Stimulated activated CD4-positive, alpha-beta T cell treated with anti-CD3 and anti-CD28 coated beads, Interleukin-15, amount 100 ng/mL, for 1 hour (primary cell): ENCODE results near the gene SULT1A2.
"Not testable (repeated sequence)": the region's sequence is repeated elsewhere in the genome, so short reads cannot be mapped to it uniquely, and the experiment has no call there.

Experiments
- DNase-seq, 2 donors: peaks; one replicate each; pipeline ENCODE4 v3.0.0-alpha.2; 2020; ENCODE audit warnings: low read depth in 1 of 2, low spot score in 1 of 2

Gene SULT1A2

DNA sequence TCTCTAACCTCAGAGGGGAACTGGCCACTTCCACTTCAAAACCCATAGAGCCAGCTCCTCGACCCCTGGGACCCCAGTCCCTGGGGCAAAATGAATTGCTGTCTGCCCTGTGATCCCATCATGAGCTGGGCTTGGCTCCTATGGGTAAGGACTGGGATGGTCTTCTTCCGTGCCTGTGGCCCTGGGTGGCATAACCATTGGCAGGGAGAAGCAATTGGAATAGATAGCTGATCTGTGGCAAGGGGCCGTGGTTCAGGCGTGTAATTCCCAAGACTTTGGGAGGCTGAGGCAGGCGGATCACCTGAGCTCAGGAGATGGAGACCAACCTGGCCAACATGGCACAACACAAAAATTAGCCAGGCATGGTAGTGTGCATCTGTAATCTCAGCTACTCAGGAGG is 4.3 kb downstream of the SULT1A2 start:
- DNase-seq, result no peak

DNA sequence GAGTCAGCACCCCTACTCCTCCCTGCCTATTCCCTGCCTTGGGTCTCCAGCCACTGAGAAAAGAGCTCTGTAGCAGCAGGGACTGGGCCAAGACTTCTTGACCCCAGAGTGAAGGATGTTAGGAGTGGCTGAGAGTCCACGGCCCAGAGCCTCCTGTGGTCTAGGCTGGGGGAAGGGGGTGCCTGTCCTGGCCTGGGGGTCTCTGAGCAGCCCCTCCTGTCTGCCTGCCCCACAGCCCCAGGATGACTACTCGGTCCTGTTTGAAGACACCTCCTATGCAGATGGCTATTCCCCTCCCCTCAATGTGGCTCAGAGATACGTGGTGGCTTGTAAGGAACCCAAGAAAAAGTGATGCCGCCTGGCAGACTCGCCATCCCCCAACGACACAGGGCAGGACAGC is 5.5 kb downstream of the SULT1A2 start:
- no peak for DNase-seq

DNA sequence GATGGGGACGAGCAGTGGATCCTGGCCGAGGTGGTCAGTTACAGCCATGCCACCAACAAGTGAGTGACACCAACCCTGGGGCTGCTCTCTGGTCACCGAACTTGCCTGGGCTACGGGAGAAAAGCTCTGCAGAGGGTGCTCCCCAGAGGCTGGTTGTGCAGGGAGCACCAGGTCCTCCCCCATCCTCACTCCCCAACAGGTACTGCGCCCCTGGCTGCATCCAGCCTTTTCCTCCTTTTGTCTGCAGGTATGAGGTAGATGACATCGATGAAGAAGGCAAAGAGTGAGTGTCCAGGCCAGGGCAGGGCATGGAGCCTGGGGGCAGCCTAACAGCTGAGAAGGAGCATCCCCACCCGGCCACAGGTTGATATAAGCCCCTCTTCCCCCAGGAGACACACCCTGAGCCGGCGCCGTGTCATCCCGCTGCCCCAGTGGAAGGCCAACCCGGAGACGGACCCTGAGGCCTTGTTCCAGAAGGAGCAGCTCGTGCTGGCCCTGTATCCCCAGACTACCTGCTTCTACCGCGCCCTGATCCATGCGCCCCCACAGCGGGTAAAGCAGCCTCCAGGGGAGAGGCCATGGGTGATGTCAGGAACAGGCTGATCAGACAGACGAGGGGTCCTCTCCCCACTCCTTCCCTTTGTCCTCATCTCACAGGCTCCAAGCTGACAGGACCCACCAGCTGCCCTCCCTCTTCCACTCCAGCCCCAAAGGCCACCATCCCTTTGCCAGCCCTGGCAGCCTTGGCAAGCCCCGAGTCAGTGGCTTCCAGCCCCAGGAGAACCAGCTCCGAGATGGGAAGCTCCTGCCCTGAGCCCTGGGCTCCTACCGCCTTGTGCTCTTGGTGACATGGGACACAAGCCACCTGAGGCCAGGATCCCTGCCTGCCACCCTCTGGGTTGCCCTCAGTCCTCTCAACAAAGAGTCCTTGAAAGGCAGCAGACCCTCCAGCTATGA is 6.2 kb downstream of the SULT1A2 start:
- no peak for DNase-seq

DNA sequence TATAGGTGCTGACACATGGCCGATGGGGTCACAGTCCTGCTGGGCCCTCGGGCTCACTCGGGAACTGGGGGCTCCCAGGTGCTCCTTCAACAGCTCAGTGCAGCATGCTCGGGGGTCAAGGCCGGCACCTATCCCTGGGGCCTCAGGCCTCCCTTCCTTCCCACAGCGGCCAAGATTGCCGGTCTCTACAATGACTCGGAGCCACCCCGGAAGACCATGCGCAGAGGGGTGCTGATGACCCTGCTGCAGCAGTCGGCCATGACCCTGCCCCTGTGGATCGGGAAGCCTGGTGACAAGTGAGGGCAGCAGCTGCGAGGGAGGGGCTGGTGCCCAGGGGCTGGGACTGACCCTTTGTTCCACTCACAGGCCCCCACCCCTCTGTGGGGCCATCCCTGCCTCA is 6.9 kb downstream of the SULT1A2 start:
- no peak for DNase-seq

DNA sequence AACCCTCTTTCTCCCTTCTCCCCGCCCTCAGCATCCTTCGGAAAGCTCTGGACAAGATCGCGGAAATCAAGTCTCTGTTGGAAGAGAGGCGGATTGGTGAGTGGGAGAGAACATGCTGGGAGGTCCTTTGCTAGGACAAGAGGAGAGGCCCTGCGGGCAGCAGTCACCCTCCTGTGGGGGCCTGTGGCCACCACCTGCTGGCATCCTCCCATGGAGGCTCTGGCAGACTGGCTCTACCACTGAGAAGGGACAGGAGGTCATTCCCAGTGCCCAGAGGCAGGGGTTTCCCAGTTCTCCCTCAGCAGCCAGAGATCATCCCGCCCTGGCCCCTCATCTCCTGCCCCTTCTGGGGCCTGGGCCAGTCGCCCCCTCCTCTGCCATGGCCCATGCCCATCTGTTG is 7.8 kb downstream of the SULT1A2 start:
- no peak for DNase-seq

DNA sequence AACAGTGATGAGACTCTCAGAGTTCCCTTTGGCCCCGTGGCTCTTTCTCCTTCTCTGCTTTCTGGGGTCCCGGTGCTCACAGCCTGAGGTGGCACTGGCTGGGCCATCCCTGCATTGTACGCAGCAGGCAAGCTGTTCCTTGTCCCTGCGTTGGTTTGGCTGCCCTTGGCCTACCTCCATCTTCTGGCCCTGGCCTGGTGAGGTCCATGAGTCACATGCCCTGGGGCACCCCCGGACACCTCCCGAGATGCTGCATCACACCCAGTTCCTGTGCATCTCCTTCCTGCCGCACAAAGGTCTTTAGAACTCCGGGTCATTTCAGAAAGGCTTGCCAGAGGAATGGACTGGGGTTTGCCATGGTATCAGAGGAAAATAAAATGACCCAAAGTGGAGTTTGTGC is 9.5 kb downstream of the SULT1A2 start:
- DNase-seq, result no peak

DNA sequence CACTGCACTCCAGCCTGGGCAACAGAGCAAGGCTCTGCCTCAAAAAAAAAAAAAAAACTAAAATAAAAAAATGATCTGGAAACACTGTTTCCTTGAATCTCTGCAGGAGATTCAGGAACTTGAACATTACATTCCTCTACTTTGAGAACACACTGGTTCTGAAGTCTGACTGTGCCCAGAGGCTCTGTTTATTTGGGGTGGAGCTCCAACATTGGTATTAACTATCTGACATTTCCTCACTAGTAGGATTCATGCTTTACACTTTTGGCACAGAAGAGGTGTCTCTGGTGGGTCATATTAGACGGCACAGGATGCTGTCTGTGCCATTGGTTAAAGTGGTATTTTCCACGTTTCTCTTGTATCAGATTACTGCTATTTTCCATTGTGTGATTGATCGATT is 10.4 kb downstream of the SULT1A2 start:
- no peak for DNase-seq

DNA sequence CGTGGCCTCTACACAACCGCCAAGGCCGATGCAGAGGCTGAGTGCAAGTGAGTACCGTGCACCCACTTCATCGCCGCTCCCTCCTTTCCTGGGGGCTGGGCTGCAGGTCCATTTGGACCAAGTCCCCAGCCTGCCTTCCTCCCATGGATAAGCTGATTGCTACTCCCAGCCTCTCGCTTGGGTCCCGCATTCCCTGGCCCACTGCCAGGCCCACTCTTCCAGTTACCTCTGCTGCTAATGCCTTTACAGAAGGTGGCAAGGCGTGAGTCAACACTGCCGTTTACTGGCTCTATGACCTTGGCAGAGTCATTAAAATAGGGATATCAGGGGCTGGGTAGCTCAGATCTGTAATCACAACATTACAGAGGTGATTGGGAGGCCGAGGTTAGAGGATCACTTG is 11.2 kb downstream of the SULT1A2 start:
- DNase-seq, result no peak

DNA sequence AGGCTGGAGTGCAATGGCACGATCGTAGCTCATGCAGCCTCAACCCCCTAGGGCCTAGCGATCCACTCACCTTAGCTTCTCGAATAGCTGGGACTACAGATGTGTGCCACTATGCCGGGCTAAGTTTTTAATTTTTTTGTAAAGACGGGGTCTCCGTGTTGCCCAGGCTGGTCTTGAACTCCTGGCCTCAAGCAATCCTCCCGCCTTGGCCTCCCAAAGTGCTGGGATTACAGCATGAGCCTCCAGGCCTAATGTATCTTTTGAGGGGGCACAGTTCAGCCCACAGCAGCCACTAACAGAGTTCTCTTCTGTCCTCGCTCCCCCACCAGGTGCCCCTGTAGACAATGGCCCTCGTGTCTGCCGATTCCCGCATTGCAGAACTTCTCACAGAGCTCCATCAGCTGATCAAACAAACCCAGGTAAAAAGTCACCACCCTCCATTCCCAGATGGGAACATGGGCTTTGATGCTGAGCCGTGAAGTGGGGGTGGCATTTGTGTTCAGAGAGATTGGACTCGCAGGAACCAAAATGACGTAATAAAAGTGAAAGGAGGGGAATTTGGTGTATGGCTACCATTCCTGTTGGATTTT is 16.0 kb downstream of the SULT1A2 start:
- no peak for DNase-seq

DNA sequence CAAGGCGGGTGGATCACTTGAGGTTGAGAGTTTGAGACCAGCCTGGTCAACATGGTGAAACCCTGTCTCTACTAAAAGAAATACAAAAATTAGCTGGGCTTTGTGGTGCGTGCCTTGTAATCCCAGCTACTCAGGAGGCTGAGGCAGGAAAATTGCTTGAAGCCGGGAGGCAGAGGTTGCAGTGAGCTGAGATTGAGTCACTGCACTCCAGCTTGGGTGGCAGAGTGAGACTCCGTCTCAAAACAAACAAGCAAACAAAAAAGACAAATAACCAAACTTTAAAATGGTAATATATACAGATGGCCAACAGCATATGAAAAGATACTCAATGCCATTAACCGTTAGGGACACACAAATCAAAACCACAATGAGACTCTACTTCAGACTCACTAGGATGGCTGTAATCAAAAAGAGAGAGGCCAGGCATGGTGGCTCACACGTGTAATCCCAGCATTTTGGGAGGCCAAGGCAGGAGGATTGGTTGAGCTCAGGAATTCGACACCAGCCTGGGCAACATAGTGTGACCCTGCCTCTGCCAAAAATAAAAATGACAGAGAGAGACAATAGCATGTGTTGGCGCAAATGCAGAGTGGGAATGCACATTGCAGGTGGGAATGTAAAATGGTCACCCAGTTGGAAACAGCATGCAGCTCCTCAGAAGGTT is 21.3 kb downstream of the SULT1A2 start:
- no peak for DNase-seq

DNA sequence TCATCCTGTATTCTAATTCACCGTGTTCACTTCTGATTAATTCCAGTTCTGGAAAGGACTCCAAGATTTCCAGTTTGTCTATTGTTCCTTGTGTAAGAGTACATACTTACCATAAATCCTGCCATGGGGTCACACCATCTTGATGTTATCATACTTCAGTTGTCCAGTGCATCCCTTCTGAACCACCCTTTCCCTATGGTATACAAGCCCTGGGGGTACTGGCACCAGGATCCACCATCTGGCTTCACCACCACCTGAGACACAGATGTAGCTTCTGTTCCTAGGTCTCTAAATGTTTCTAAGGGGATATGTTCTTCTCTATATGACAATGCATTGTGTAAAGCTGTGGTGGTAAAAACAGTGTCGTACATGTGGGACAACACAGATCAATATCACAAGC is 21.9 kb downstream of the SULT1A2 start:
- no peak for DNase-seq

DNA sequence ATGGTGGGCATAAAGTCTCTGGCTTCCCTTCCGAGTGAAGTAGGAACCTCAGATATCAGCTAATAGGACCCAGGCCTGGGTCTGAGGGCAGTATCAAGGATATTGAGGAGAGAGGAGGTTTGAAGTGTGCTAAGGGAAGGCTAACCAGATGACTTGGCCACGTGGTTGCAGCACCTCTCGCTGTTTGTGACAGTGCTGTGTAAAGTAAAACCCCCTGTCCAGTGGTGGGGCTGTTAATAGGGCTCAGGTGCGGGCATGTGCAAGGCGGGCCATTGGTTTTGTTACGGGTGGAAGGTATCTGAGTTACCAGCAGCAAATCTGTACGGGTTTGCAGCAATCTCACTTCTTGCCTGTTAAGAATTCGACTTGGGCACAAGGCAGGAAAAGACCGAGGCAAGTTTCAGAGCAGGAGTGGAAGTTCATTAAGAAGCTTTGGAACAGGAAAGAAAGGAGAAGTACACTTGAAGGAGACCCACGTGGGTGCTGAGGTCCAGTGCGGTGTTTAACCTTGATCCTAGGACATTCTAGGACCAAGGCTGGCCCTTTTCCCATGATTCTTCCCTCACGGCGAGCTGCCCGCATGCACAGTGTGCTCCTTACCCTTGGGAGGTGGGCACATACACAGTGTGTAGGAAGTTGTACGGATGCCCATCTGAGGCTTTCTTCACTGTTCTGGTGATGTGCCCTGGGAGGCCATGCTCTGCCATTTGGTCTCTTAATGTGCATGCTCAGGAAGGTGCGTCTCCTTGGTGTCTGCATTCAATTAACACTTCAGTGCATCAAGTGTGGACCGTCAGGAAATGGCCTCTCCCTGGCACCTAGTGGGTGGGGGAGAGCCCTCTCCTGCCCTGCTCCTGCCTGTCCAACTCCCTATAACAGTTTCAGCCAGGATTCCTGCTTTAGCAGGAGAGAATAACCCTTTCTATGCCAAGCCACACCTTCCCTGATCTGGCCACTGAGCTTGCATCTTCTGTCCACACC is 22.8 kb downstream of the SULT1A2 start:
- DNase-seq, result no peak

DNA sequence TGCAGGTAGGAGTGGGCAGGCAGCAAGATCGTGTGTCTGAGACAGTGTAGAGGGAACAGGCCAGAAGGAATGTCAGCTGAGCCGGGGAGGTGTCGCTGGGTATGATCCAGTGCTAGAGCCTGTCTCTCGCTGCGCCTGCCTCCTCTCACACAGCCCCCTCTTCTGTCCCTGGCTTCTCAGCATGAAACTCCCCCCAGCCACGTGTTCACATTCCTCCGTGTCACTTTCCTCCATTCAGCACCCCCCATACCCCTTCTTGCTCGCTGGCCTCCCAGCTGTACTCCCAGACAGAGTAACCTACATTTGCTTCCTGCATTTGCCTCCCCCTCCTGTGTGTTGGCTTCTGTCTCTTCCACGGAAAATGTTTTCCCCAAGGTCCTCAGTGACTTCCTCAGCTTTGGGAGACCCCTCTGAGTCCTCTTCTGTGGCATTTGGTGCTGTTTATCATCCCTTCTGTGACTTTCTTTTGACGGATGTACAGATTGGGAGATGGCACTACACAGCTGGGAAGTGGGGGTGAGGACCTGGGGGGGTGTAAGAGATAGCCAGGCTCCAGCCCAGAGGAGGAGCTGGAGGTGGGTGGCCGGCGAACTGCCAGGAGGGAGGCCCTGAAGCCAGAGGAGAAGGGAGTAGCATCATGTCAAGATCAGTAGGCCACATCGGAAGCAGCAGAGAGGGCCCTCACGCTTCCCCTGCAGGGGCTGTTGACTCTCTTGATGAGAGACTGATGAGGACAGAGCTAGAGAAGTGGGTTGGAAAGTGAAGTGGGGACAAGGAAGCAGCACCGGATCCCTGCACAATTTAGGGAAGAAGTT is 23.9 kb downstream of the SULT1A2 start:
- DNase-seq, result no peak

DNA sequence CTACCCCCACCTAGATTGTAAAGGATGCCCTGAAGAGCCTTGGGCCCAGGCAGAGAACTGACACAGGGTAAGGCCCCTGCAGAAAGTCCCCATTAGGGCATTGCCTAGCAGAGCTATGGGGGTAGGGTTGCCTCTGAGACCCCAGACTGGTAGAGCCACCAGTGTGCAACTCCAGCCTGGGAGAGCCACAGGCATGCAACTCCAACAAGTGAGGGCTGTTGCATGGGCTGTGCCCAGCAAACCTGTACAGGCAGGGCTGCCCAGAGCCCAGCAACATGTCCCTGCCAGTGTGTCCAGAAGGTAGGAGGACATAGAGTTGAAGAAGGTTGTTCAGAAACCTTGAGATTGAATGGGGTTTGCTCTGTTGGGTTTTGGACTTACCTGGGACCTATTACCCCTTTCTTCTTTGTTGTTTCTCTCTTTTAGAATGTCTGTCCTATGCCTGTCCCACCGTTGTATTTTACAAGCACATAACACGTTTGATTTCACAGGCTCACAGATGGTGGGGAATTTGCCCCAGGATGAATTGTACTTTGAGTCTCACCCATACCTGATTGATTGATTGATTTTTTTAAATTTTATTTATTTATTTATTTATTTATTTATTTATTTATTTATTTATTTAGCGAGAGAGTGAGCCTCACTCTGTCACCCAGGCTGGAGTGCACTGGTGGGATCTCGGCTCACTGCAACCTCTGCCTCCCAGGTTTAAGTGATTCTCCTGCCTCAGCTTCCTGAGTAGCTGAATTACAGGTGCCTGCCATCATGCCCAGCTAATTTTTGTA is 26.7 kb downstream of the SULT1A2 start:
- DNase-seq, result no peak

DNA sequence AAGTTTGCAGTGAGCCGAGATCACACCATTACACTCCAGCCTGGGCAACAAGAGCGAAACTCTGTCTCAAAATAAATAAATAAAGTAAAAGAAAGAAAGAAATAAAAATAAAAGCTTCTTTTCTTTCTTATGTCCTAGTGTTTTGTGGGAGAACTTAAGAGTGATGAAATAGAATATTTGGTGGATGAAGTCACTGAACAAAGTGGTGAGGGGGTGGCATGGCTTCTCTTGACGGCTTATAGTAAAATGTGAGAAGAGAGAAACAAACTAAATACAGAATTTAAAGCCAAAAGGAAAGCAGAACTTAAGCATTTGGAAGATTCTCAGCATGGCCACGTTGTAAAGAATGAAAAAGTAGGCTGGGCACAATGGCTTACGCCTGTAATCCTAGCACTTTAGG is 27.8 kb downstream of the SULT1A2 start:
- DNase-seq, result no peak

DNA sequence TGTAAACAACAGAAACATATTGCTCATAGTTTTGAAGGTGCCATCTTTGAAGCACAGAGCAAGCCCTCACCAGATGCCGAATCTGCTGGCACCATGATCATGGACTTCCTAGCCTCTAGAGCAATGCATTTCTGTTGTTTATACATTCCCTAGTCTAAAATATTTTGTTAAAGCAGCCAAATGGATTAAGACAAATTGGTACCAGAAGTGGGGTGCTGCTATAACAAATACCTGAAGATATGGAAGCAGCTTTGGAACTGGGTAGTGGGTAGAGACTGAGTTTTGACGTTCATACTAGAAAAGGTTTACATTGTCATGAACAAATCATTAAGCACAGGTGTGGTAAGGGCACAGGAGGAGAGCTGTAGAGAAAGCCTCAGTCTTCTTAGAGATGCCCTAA is 29.6 kb downstream of the SULT1A2 start:
- no peak for DNase-seq

DNA sequence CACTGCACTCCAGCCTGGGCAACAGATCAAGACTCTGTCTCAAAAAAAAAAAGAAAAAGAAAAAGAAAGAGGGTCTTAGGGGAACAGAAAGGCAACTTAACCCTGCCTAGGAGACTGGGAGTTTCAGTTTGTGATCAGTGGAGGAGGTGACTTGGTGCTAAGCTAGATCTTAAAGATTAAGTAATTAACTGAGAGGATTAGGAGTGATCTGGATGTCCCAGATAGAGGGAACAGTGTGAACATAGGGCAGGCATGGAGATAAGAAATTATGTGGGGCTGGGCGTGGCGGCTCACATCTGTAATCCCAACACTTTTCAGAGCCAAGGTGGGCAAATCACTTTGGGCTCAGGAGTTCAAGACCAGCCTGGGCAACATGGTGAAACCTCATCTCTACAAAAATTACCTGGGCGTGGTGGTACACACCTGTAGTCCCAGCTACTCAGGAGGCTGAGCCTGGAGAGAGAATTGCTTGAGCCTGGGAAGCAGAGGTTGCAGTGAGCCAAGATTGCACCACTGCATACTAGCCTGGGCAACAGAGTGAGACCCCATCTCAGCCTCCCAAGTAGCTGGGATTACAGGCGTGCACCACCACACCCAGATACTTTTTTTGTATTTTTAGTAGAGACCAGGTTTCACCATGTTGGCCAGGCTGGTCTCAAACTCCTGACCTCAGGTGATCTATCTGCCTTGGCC is 30.5 kb downstream of the SULT1A2 start:
- not testable (repeated sequence) for DNase-seq

DNA sequence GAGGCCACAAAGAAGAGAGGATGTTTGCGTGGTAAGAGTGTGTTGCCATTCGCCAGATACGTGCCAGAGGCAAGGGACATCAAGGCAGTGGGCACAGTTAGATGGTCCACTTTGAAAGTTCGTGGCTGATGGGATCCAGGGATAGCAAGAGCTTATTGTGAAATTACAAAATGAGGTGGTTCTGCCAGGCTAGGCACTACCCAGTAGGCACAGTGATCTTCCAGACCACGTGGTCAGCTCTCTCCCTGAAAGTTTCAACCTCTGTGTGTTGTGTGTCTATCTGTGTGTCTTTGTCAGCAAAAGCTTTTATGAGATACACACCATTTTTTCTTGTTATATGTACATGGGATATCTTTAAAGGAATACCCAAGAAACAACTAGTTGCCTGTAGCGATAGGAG is 33.6 kb downstream of the SULT1A2 start:
- DNase-seq, result no peak

DNA sequence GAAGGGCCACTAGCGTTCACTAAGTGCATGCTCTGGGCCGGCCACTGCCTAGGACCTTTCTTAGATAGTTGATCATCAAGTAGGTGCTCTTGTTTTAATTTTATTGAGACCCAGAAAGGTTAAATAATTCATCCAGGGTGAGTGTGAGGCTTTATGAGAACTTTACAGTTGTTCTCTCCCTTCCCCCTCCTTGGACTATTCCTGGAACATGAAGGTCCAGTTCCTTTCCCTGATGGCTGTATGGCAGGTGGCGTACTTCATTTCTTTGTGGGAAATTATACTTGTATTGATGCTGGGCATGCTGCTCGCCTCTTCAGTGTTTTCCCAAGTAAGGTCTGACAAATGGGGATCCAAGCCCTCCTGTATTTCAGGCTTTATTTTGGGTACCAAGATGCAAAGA is 34.7 kb downstream of the SULT1A2 start:
- no peak for DNase-seq
